HepG2 (cell line): ENCODE data around the gene OGFR. TPM values are rescaled to one million over a fixed set of nuclear protein-coding genes. Genes with fewer than 3 reads are reported as not detected.

Source experiments
- ATAC-seq: fragments of 200-7000 bp; cut with Tn5 transposase; 3 replicates; pipeline ENCODE4 v1.9.1; 2020; ENCODE audit warnings: mild to moderate bottlenecking, moderate library complexity
- BruUV-seq: library from RNA; stranded (reverse); fragments of 400-500 nt; replicated peaks from 2 replicates; lab custom pipeline; 2021; lab: Mats Ljungman, UMichigan
- CTCF ChIA-PET: fragments of 300-600 bp; formaldehyde crosslinking; extraction: SDS; loops from one replicate; lab custom pipeline; 2021; ENCODE audit warnings: low total read pairs, inconsistent platforms, low intra/inter-chr PET ratio; lab: Yijun Ruan, JAX
- POLR2A ChIA-PET: fragments of 350-600 bp; sonication (Branson Sonifier 250); formaldehyde crosslinking; loops from one replicate; lab custom pipeline; 2020; ENCODE audit warnings: antibody characterized with exemption, inconsistent platforms; lab: Yijun Ruan, JAX
- DNase-seq: peaks from one replicate; pipeline ENCODE4 v3.0.0-alpha.2; 2015; ENCODE audit warnings: low spot score
- FAIRE-seq: peaks from 3 replicates; lab custom pipeline; 2011; peaks lifted over from hg19 to GRCh38; lab: Jason Lieb, UNC
- H2AFZ ChIP-seq: one replicate; pipeline ENCODE4 v1.6.1; 2011; ENCODE audit warnings: low read length, inconsistent platforms
- H3K27ac ChIP-seq: fragments of 300-600 bp; 3 replicates; pipeline ENCODE4 v1.8.0; 2011; ENCODE audit warnings: mixed run types, mild to moderate bottlenecking, mixed read lengths, low read length, inconsistent platforms; ENCODE audit not compliant: insufficient read depth; ENCODE audit errors: extremely low read length
- H3K27me3 ChIP-seq, 2 experiments: fragments of 200-600 bp in 1 of 2; 2 replicates in 1 of 2; 3 replicates in 1 of 2; pipeline versions ENCODE4 v1.6.0 to v1.8.0; 2011; ENCODE audit warnings: low read length in 2 of 2, mild to moderate bottlenecking in 2 of 2, moderate library complexity in 2 of 2, inconsistent platforms in 1 of 2; ENCODE audit not compliant: insufficient read depth in 2 of 2, control insufficient read depth in 1 of 2
- H3K36me3 ChIP-seq, 2 experiments: fragments of 200-600 bp in 1 of 2; replicated peaks in 1 of 2; 2 replicates in 1 of 2; 3 replicates in 1 of 2; pipeline versions ENCODE4 v1.5.1 to v1.8.0; 2011; ENCODE audit warnings: low read length in 2 of 2, inconsistent platforms in 1 of 2; ENCODE audit not compliant: insufficient read depth in 2 of 2, control insufficient read depth in 1 of 2
- H3K4me1 ChIP-seq: 2 replicates; pipeline ENCODE4 v1.5.1; 2012; ENCODE audit warnings: low read length, inconsistent platforms; ENCODE audit not compliant: insufficient read depth
- H3K4me2 ChIP-seq: 2 replicates; pipeline ENCODE4 v1.6.0; 2011; ENCODE audit warnings: low read depth, low read length, inconsistent platforms
- H3K4me3 ChIP-seq, 3 experiments: fragments of 200-600 bp in 1 of 3; sonication (generic), shearing (Covaris generic) in 1 of 3; replicated peaks in 1 of 3; 2 replicates each; pipeline ENCODE4 v1.5.1; 2011 to 2016; ENCODE audit warnings: low read length in 3 of 3, inconsistent platforms in 2 of 3, low read depth in 2 of 3, mild to moderate bottlenecking in 2 of 3, control low read depth in 1 of 3, mixed read lengths in 1 of 3; ENCODE audit not compliant: insufficient read depth in 1 of 3
- H3K79me2 ChIP-seq: one replicate; pipeline ENCODE4 v1.6.1; 2011; ENCODE audit warnings: low read length, inconsistent platforms; ENCODE audit not compliant: insufficient read depth
- H3K9ac ChIP-seq: 2 replicates; pipeline ENCODE4 v1.6.0; 2011; ENCODE audit warnings: mild to moderate bottlenecking, low read depth, low read length, inconsistent platforms; ENCODE audit not compliant: insufficient read depth
- H3K9me3 ChIP-seq: 2 replicates; pipeline ENCODE4 v1.5.1; 2012; ENCODE audit warnings: mild to moderate bottlenecking, low read length
- H4K20me1 ChIP-seq: 2 replicates; pipeline ENCODE4 v1.6.0; 2011; ENCODE audit warnings: inconsistent platforms, mild to moderate bottlenecking, low read length, moderate library complexity; ENCODE audit not compliant: insufficient read depth
- NCOA2 ChIP-seq: sonication (generic); formaldehyde crosslinking; IDR thresholded peaks from 2 replicates; pipeline ENCODE4 v1.8.0; 2022; ENCODE audit warnings: inconsistent platforms
- POLR2A ChIP-seq, 2 experiments: IDR thresholded peaks; 2 replicates each; pipeline ENCODE4 v1.6.1; 2011; ENCODE audit warnings: low read depth in 2 of 2, low read length in 2 of 2, mild to moderate bottlenecking in 1 of 2, moderate library complexity in 1 of 2; ENCODE audit not compliant: insufficient read depth in 1 of 2
- RBFOX2 ChIP-seq: fragments of 200-400 bp; formaldehyde crosslinking; IDR thresholded peaks from 2 replicates; pipeline ENCODE4 v1.6.1; 2017; ENCODE audit warnings: low read depth, mild to moderate bottlenecking, low read length
- ZNF646 ChIP-seq: sonication (generic); formaldehyde crosslinking; IDR thresholded peaks from 2 replicates; pipeline ENCODE4 v1.9.0; 2021; ENCODE audit warnings: mild to moderate bottlenecking, missing genetic modification reagents
- WGBS: methylation state at CpG from one replicate; pipeline ENCODE4 v1.1.6; 2017; ENCODE audit warnings: low lambda C conversion rate; 5-methylcytosine and 5-hydroxymethylcytosine counted together
- in situ Hi-C: cut with HindIII; loops from 2 replicates; pipeline ENCODE4 v1.10.0; 2017; ENCODE audit warnings: low pct_unique_long_range_greater_than_20kb; ENCODE audit not compliant: extremely low pct_ligation_motif_present
- intact Hi-C: fragments of 100-400 bp; cut with micrococcal nuclease; formaldehyde crosslinking; loops from one replicate; pipeline ENCODE4 v1.10.0; 2022; ENCODE audit not compliant: unreplicated experiment
- polyA plus RNA-seq, 8 experiments: library from polyadenylated mRNA; depleted of rRNA in 3 of 8; stranded (reverse) in 7 of 8; unstranded in 1 of 8; fragments of >200 nt; fragmentation: Illumina TruSeq in 4 of 8; extraction: Trizol in 4 of 8; gene quantifications; 2 replicates each; pipeline versions ENCODE4 v1.2.1 to v1.2.3, GENCODE V29; 2011 to 2016; ENCODE audit warnings: low read depth in 4 of 8, missing spikeins in 1 of 8, mixed read lengths in 1 of 8; ENCODE audit not compliant: insufficient read depth in 1 of 8
- total RNA-seq, 5 experiments: library from RNA; depleted of rRNA; stranded (reverse); fragments of >200 nt; fragmentation: Illumina TruSeq; extraction: Trizol; gene quantifications; 2 replicates each; pipeline ENCODE4 v1.2.3, GENCODE V29; 2016; ENCODE audit warnings: low read depth in 1 of 5

Gene OGFR
- total and polyA plus RNA-seq, 2 of the 13 experiments (the other 11 are each of a cell fraction or from before 2014, with no cell fraction given): 47.7 to 81.8 TPM

- intact Hi-C loops (loop anchor here (10.0 kb wide), 1 partner anchor 425 kb away; no protein-coding TSS in a partner anchor), in situ Hi-C loops (loop anchor here (25.0 kb wide), 1 partner anchor 288 kb away; no protein-coding TSS in a partner anchor)
- Histone ChIP-seq H4K20me1 (peaks cover 5% of the 10 kb centered on the region; the same call in 1 of the 2 replicates), H3K27ac (no peak overlapping the region), H3K36me3 (peaks cover 27 to 36% of the 10 kb centered on the region in 2 experiments), H3K9me3 (no peaks in the 10 kb centered on the region), H3K4me1 (peaks cover 36% of the 10 kb centered on the region), H2AFZ (no peak overlapping the region), H3K4me2 (no peak overlapping the region), H3K79me2 (peaks cover 8% of the 10 kb centered on the region), H3K4me3 (no peak overlapping the region), H3K27me3 (no peaks in the 10 kb centered on the region), H3K9ac (no peak overlapping the region)
- 94% methylated on average over 10 of the region's 10 CpGs for WGBS
- BruUV-seq: no TSS peak
- FAIRE-seq (no peak), DNase-seq (no peak), ATAC-seq (no peak)
- TF ChIP-seq NCOA2 (CRISPR knock-in tag) (no peak), ZNF646 (CRISPR knock-in tag) (no peak), POLR2A (IDR thresholded peaks at IDR 0.05; ENCODE audit: insufficient read depth in 1 of 2, low read depth in 2 of 2, low read length in 2 of 2) (peak in 1 of 2 experiments; percentile 39; a peak in 1 of 4 replicates), RBFOX2 (peak; percentile 60; the same call in 1 of the 2 replicates)
- ChIA-PET POLR2A (no interaction called here), CTCF (interaction anchor here (0.8 kb wide), 1 partner anchor 8 kb away, joined by 3 read pairs; no protein-coding TSS in a partner anchor)
Measured at GRCh38 chr20:62799873-62800272, 4.8 kb upstream of the OGFR start.
